Dendritic cell treated with granulocyte-macrophage colony-stimulating factor and Interleukin-4, amounts not matched to agents 40 ng/mL and 50 ng/mL, for 4 days (primary cell): ENCODE results near the gene ZBTB46.
A peak's percentile ranks its signal among the peaks of the same experiment; 100 is the strongest.
"Not testable (repeated sequence)": the region's sequence is repeated elsewhere in the genome, so short reads cannot be mapped to it uniquely, and the experiment has no call there.

ENCODE experiments used
- H3K27ac Mint-ChIP-seq: one replicate; pipeline ENCODE4 v1.8.0; 2022; ENCODE audit warnings: mild to moderate bottlenecking, mixed read lengths
- H3K27me3 Mint-ChIP-seq: one replicate; pipeline ENCODE4 v1.8.0; 2022; ENCODE audit warnings: mild to moderate bottlenecking, mixed read lengths
- H3K36me3 Mint-ChIP-seq: one replicate; pipeline ENCODE4 v1.8.0; 2022; ENCODE audit warnings: low read depth, mixed read lengths
- H3K4me1 Mint-ChIP-seq: one replicate; pipeline ENCODE4 v1.8.0; 2022; ENCODE audit warnings: low read depth, mixed read lengths
- H3K4me3 Mint-ChIP-seq: one replicate; pipeline ENCODE4 v1.8.0; 2022; ENCODE audit warnings: mild to moderate bottlenecking, moderate library complexity, mixed read lengths
- H3K9me3 Mint-ChIP-seq: one replicate; pipeline ENCODE4 v1.8.0; 2022; ENCODE audit warnings: mixed read lengths
- intact Hi-C: fragments of 100-400 bp; cut with micrococcal nuclease; formaldehyde crosslinking; loops from one replicate; pipeline ENCODE4 v1.15.0; 2022

The ZBTB46 gene

GRCh38 chr20:63730189-63730733 is 100.8 kb downstream of the ZBTB46 start:
- intact Hi-C loops, H3K9me3 Mint-ChIP-seq, H3K27ac Mint-ChIP-seq, H3K27me3 Mint-ChIP-seq, H3K4me3 Mint-ChIP-seq: not testable (repeated sequence)
- Mint-ChIP-seq H3K36me3 (peaks cover 19% of the 10 kb centered on the region), H3K4me1 (peaks cover 14% of the 10 kb centered on the region)

- Mint-ChIP-seq H3K9me3 (peaks cover 18% of the 10 kb centered on the region), H3K36me3 (peaks cover 91% of the 10 kb centered on the region)
- intact Hi-C loops, H3K27ac Mint-ChIP-seq, H3K4me1 Mint-ChIP-seq, H3K4me3 Mint-ChIP-seq, H3K27me3 Mint-ChIP-seq: not testable (repeated sequence)
Measured at GRCh38 chr20:63722967-63723622, 108.0 kb downstream of the ZBTB46 start.

GRCh38 chr20:63718996-63719395 is 112.1 kb downstream of the ZBTB46 start:
- Mint-ChIP-seq H3K4me3 (no peak overlapping the region), H3K27ac (no peak overlapping the region)

GRCh38 chr20:63714858-63715257 is 116.2 kb downstream of the ZBTB46 start:
- peaks cover 26% of the 10 kb centered on the region for H3K4me1 Mint-ChIP-seq

More at GRCh38 chr20:63718996-63719395, 112.1 kb downstream of the ZBTB46 start:
- intact Hi-C loops: no loop called here
- Mint-ChIP-seq H3K36me3 (peaks cover 100% of the 10 kb centered on the region), H3K4me1 (peaks cover 11% of the 10 kb centered on the region), H3K27me3 (no peaks in the 10 kb centered on the region), H3K9me3 (peaks cover 9% of the 10 kb centered on the region)

GRCh38 chr20:63712191-63712590 is 118.9 kb downstream of the ZBTB46 start:
- H3K4me3 Mint-ChIP-seq: no peak overlapping the region
- H3K4me1 Mint-ChIP-seq: peaks cover 42% of the 10 kb centered on the region
- H3K36me3 Mint-ChIP-seq: peaks cover 100% of the 10 kb centered on the region

More at GRCh38 chr20:63714858-63715257, 116.2 kb downstream of the ZBTB46 start:
- H3K27ac Mint-ChIP-seq: no peak overlapping the region
- no peaks in the 10 kb centered on the region for H3K27me3 Mint-ChIP-seq
- intact Hi-C loops: no loop called here
- H3K36me3 Mint-ChIP-seq: peaks cover 100% of the 10 kb centered on the region
- no peak overlapping the region for H3K4me3 Mint-ChIP-seq
- peaks cover 16% of the 10 kb centered on the region for H3K9me3 Mint-ChIP-seq

GRCh38 chr20:63711085-63711645 is 119.9 kb downstream of the ZBTB46 start:
- intact Hi-C loops: no loop called here
- no peak overlapping the region for H3K27ac Mint-ChIP-seq
- no peak overlapping the region for H3K4me3 Mint-ChIP-seq
- no peaks in the 10 kb centered on the region for H3K27me3 Mint-ChIP-seq
- peaks cover 52% of the 10 kb centered on the region for H3K4me1 Mint-ChIP-seq
- H3K9me3 Mint-ChIP-seq: peaks cover 7% of the 10 kb centered on the region
- peaks cover 100% of the 10 kb centered on the region for H3K36me3 Mint-ChIP-seq

More at GRCh38 chr20:63712191-63712590, 118.9 kb downstream of the ZBTB46 start:
- peaks cover 7% of the 10 kb centered on the region for H3K9me3 Mint-ChIP-seq
- no peaks in the 10 kb centered on the region for H3K27me3 Mint-ChIP-seq
- no peak overlapping the region for H3K27ac Mint-ChIP-seq
- intact Hi-C loops: no loop called here

- Mint-ChIP-seq H3K9me3 (peaks cover 7% of the 10 kb centered on the region), H3K4me3 (peak overlapping the region; percentile 82), H3K27me3 (no peaks in the 10 kb centered on the region), H3K4me1 (peaks cover 58% of the 10 kb centered on the region), H3K36me3 (peaks cover 100% of the 10 kb centered on the region), H3K27ac (peak overlapping the region; percentile 85)
- intact Hi-C loops: no loop called here
Measured at GRCh38 chr20:63709149-63709527, 121.9 kb downstream of the ZBTB46 start.

- peaks cover 7% of the 10 kb centered on the region for H3K9me3 Mint-ChIP-seq
- H3K27me3 Mint-ChIP-seq: no peaks in the 10 kb centered on the region
- peaks cover 58% of the 10 kb centered on the region for H3K4me1 Mint-ChIP-seq
- H3K36me3 Mint-ChIP-seq: peaks cover 100% of the 10 kb centered on the region
- intact Hi-C loops: no loop called here
- peak overlapping the region; percentile 82 for H3K4me3 Mint-ChIP-seq
- H3K27ac Mint-ChIP-seq: peak overlapping the region; percentile 85
Measured at GRCh38 chr20:63708301-63709148, 122.5 kb downstream of the ZBTB46 start.

- H3K4me3 Mint-ChIP-seq: peak within 1 kb of the TSS; percentile 82
- no peaks in the 10 kb centered on the region for H3K27me3 Mint-ChIP-seq
- peaks cover 58% of the 10 kb centered on the region for H3K4me1 Mint-ChIP-seq
- H3K9me3 Mint-ChIP-seq: peaks cover 7% of the 10 kb centered on the region
- H3K36me3 Mint-ChIP-seq: peaks cover 94% of the 10 kb centered on the region
- intact Hi-C loops: no loop called here
- H3K27ac Mint-ChIP-seq: peak within 1 kb of the TSS; percentile 85
Measured at GRCh38 chr20:63707558-63708300, 123.3 kb downstream of the ZBTB46 start, which contains the start of the genes ARFRP1 and ZGPAT. ARFRP1 (minus strand) TSS chr20:63707976; CDS start chr20:63707091, 885 bp downstream. ZGPAT (plus strand) TSS chr20:63708039; CDS start chr20:63708581, 542 bp downstream.

- peak overlapping the region; percentile 85 for H3K27ac Mint-ChIP-seq
- H3K36me3 Mint-ChIP-seq: peaks cover 94% of the 10 kb centered on the region
- H3K4me3 Mint-ChIP-seq: peak overlapping the region; percentile 82
- intact Hi-C loops: no loop called here
- H3K9me3 Mint-ChIP-seq: peaks cover 1% of the 10 kb centered on the region
- H3K4me1 Mint-ChIP-seq: peaks cover 51% of the 10 kb centered on the region
- H3K27me3 Mint-ChIP-seq: no peaks in the 10 kb centered on the region
Measured at GRCh38 chr20:63706852-63707557, 124.1 kb downstream of the ZBTB46 start.

- Mint-ChIP-seq H3K9me3 (no peaks in the 10 kb centered on the region), H3K4me3 (peak overlapping the region; percentile 82), H3K36me3 (peaks cover 88% of the 10 kb centered on the region), H3K27ac (peak overlapping the region; percentile 85), H3K27me3 (no peaks in the 10 kb centered on the region), H3K4me1 (peaks cover 48% of the 10 kb centered on the region)
- intact Hi-C loops: no loop called here
Measured at GRCh38 chr20:63706027-63706695, 124.9 kb downstream of the ZBTB46 start.

- Mint-ChIP-seq H3K9me3 (no peaks in the 10 kb centered on the region), H3K36me3 (peaks cover 85% of the 10 kb centered on the region), H3K27ac (no peak overlapping the region), H3K4me3 (no peak overlapping the region), H3K4me1 (peaks cover 40% of the 10 kb centered on the region), H3K27me3 (no peaks in the 10 kb centered on the region)
- intact Hi-C loops: no loop called here
Measured at GRCh38 chr20:63705232-63706026, 125.6 kb downstream of the ZBTB46 start.
